Smooth muscle cell of the umbilical artery (primary cell): Measurements from ENCODE around the gene IGFBP5. TPM values are rescaled to one million over a fixed set of nuclear protein-coding genes. Genes with fewer than 3 reads are reported as not detected.

Experiments
- total RNA-seq: library from RNA; depleted of rRNA; stranded (reverse); fragments of >200 nt; gene quantifications from 2 replicates; pipeline ENCODE4 v1.2.3, GENCODE V29; 2014

Gene IGFBP5
- total RNA-seq: 474 and 1,007 TPM in 2 replicates

DNA sequence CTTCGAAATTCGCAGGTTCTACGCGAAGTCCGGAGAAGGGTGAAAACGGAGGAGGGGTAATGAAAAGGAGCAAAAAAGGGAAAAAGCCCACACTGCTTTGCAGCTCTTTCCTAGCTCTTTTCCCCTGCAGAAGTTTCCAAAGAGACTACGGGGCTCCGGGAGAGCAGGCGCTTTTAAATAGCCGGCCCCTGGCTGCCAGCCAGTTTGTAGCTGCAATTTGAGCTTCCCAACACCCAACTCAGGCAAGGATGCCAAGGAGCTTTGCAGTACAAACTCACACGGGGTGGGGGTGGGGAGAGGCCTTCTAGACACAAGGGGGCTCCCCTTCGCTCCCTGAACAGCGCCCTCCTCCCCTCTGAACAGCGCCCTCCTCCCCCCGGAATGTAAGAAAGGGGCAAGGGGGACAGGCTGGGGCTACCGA lies at the start of gene IGFBP5:
IGFBP5 (minus strand) TSS at position 149 of the 421 bp plus-strand sequence. CDS start 774 bp downstream, outside the sequence.

GRCh38 chr2:216632952-216633615 lies 62.3 kb downstream of the IGFBP5 start, which contains the start of gene IGFBP2:
TSS of gene IGFBP2 (plus strand) at chr2:216633420. CDS start at chr2:216633524, 104 bp downstream.

Other genes starting within 250 kb of the IGFBP5 start
- 569 and 904 TPM in 2 replicates for gene RPL37A, start 196.7 kb downstream of the IGFBP5 start, total RNA-seq
- 8.9 and 141 TPM in 2 replicates for gene IGFBP2, start 62.1 kb downstream of the IGFBP5 start, total RNA-seq
- not detected in 2 replicates for gene TNP1, start 164.5 kb upstream of the IGFBP5 start, total RNA-seq